HepG2 (cell line): ENCODE results near the gene MAN2A2. TPM values are rescaled to one million over a fixed set of nuclear protein-coding genes. Genes with fewer than 3 reads are reported as not detected.
A peak's percentile ranks its signal among the peaks of the same experiment; 100 is the strongest.

ENCODE experiments used
- BCL6 ChIP-seq: IDR thresholded peaks from 2 replicates; pipeline ENCODE4 v1.6.1; 2016; ENCODE audit warnings: missing genetic modification reagents, missing compliant biosample characterization
- ELF3 ChIP-seq: IDR thresholded peaks from 2 replicates; pipeline ENCODE4 v1.6.1; 2016; ENCODE audit warnings: missing genetic modification reagents, missing compliant biosample characterization
- GZF1 ChIP-seq: sonication (generic); formaldehyde crosslinking; IDR thresholded peaks from 2 replicates; pipeline ENCODE4 v1.5.1; 2020; ENCODE audit warnings: mild to moderate bottlenecking, missing genetic modification reagents
- JARID2 ChIP-seq: sonication (generic); formaldehyde crosslinking; IDR thresholded peaks from 2 replicates; pipeline ENCODE4 v1.8.1; 2023; ENCODE audit warnings: missing genetic modification reagents, inconsistent platforms; ENCODE audit not compliant: insufficient replicate concordance
- JUN ChIP-seq: sonication (generic); formaldehyde crosslinking; IDR thresholded peaks from 2 replicates; pipeline ENCODE4 v1.4.0; 2020; ENCODE audit warnings: mild to moderate bottlenecking, missing genetic modification reagents
- NKX3-1 ChIP-seq: sonication (generic); formaldehyde crosslinking; IDR thresholded peaks from 2 replicates; pipeline ENCODE4 v1.5.0; 2020; ENCODE audit warnings: missing genetic modification reagents
- NR2F1 ChIP-seq, 2 experiments: fragments of 450-650 bp in 1 of 2; formaldehyde crosslinking in 1 of 2; IDR thresholded peaks; 2 replicates each; pipeline versions ENCODE4 v1.5.0 to v1.6.1; 2016 to 2020; ENCODE audit warnings: mild to moderate bottlenecking in 1 of 2, missing compliant biosample characterization in 1 of 2, missing genetic modification reagents in 1 of 2, moderate library complexity in 1 of 2
- RFX1 ChIP-seq: fragments of 450-650 bp; IDR thresholded peaks from 2 replicates; pipeline ENCODE4 v1.6.1; 2017
- TBP ChIP-seq: sonication (generic); formaldehyde crosslinking; IDR thresholded peaks from 2 replicates; pipeline ENCODE4 v1.5.0; 2020; ENCODE audit warnings: missing genetic modification reagents
- ZFP90 ChIP-seq: sonication (generic); formaldehyde crosslinking; IDR thresholded peaks from 2 replicates; pipeline ENCODE4 v1.8.0; 2022; ENCODE audit warnings: missing genetic modification reagents, mild to moderate bottlenecking, inconsistent platforms, borderline replicate concordance
- ZNF30 ChIP-seq: sonication (generic); formaldehyde crosslinking; IDR thresholded peaks from 2 replicates; pipeline ENCODE4 v1.5.0; 2020; ENCODE audit warnings: mild to moderate bottlenecking, missing genetic modification reagents
- ZNF33B ChIP-seq: sonication (generic); formaldehyde crosslinking; IDR thresholded peaks from 2 replicates; pipeline ENCODE4 v1.5.1; 2020; ENCODE audit warnings: mild to moderate bottlenecking, missing genetic modification reagents
- ZNF788 ChIP-seq: sonication (generic); formaldehyde crosslinking; IDR thresholded peaks from 2 replicates; pipeline ENCODE4 v1.5.0; 2020; ENCODE audit warnings: mild to moderate bottlenecking, missing genetic modification reagents, borderline replicate concordance
- polyA plus RNA-seq, 8 experiments: library from polyadenylated mRNA; depleted of rRNA in 3 of 8; stranded (reverse) in 7 of 8; unstranded in 1 of 8; fragments of >200 nt; fragmentation: Illumina TruSeq in 4 of 8; extraction: Trizol in 4 of 8; gene quantifications; 2 replicates each; pipeline versions ENCODE4 v1.2.1 to v1.2.3, GENCODE V29; 2011 to 2016; ENCODE audit warnings: low read depth in 4 of 8, missing spikeins in 1 of 8, mixed read lengths in 1 of 8; ENCODE audit not compliant: insufficient read depth in 1 of 8
- total RNA-seq, 5 experiments: library from RNA; depleted of rRNA; stranded (reverse); fragments of >200 nt; fragmentation: Illumina TruSeq; extraction: Trizol; gene quantifications; 2 replicates each; pipeline ENCODE4 v1.2.3, GENCODE V29; 2016; ENCODE audit warnings: low read depth in 1 of 5
- TF ChIP-seq, protein P1 (sequence below): sonication (generic); formaldehyde crosslinking; conservative IDR thresholded peaks from 2 replicates; pipeline ENCODE4 v1.8.0; 2022; ENCODE audit warnings: low read depth, missing genetic modification reagents
- TF ChIP-seq, protein P2 (sequence below): sonication (generic); formaldehyde crosslinking; IDR thresholded peaks from 2 replicates; pipeline ENCODE4 v1.4.0; 2020; ENCODE audit warnings: missing genetic modification reagents, low read depth, mild to moderate bottlenecking, borderline replicate concordance
- TF ChIP-seq, protein P3 (sequence below): IDR thresholded peaks from 2 replicates; pipeline ENCODE4 v1.6.1; 2012; ENCODE audit warnings: low read length, improper control_type of control experiment
- TF ChIP-seq, protein P4 (sequence below), 2 experiments: IDR thresholded peaks; 2 replicates each; pipeline ENCODE4 v1.6.1; 2011 to 2012; ENCODE audit warnings: low read length in 2 of 2, borderline replicate concordance in 1 of 2, low read depth in 1 of 2, mild to moderate bottlenecking in 1 of 2, moderate library complexity in 1 of 2
- TF ChIP-seq, protein P5 (sequence below): sonication (generic); formaldehyde crosslinking; IDR thresholded peaks from 2 replicates; pipeline ENCODE4 v1.8.0; 2022; ENCODE audit warnings: mild to moderate bottlenecking, missing genetic modification reagents, moderate library complexity

The MAN2A2 gene
- total and polyA plus RNA-seq, 2 of the 13 experiments (the other 11 are each of a cell fraction or from before 2014, with no cell fraction given): 17.5 to 51.5 TPM

DNA sequence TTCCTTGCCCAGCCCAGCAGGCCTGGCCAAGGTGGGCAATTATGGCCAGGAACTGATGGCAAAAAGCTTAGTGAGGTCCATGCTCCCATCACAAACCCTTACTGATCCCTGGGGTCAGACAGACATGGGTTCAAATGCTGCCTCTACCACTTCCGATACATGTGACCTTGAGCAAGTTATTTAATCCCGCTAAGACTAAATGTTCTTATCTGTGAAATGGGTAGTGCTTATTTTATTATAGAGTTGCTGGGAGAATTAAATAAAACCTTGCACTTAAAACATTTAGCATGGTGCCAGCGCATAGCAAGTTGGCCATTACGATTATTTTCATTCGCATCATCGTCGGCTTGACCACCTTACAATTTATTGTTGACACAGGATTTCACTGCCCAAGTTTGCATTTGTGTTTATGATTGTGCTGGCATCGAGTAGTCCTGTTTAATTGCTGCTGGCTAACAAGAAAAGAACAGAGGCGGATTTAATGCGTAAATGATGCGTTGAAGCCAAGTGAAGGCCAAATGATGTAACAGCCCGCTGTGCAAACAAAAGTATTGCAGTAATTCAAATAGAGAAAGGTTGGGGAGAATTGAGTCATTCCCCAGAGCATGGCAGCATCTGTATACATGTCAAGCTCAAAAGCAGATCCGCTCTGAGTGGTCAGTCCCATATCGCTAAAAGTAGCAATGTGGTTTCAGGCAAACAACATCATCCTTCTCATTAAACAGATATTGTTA lies 42.0 kb upstream of the MAN2A2 start (continued):
- TF ChIP-seq, protein P1, sequence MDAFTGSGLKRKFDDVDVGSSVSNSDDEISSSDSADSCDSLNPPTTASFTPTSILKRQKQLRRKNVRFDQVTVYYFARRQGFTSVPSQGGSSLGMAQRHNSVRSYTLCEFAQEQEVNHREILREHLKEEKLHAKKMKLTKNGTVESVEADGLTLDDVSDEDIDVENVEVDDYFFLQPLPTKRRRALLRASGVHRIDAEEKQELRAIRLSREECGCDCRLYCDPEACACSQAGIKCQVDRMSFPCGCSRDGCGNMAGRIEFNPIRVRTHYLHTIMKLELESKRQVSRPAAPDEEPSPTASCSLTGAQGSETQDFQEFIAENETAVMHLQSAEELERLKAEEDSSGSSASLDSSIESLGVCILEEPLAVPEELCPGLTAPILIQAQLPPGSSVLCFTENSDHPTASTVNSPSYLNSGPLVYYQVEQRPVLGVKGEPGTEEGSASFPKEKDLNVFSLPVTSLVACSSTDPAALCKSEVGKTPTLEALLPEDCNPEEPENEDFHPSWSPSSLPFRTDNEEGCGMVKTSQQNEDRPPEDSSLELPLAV: no peak
- TF ChIP-seq GZF1 (CRISPR knock-in tag) (no peak), NKX3-1 (CRISPR knock-in tag) (no peak), NR2F1 (CRISPR knock-in tag; IDR thresholded peaks at IDR 0.05) (peak; percentile 35 to 57; a peak in 3 of 4 replicates), ZNF33B (no peak), JARID2 (CRISPR knock-in tag) (no peak), JUN (CRISPR knock-in tag) (no peak), TBP (CRISPR knock-in tag) (no peak), ZNF788 (CRISPR knock-in tag) (peak; percentile 43; the same call in 1 of the 2 replicates), ZNF30 (CRISPR knock-in tag) (no peak), ZFP90 (CRISPR knock-in tag) (no peak), RFX1 (no peak), BCL6 (CRISPR knock-in tag) (peak; percentile 97), ELF3 (CRISPR knock-in tag) (peak; percentile 70)
- TF ChIP-seq, protein P2, sequence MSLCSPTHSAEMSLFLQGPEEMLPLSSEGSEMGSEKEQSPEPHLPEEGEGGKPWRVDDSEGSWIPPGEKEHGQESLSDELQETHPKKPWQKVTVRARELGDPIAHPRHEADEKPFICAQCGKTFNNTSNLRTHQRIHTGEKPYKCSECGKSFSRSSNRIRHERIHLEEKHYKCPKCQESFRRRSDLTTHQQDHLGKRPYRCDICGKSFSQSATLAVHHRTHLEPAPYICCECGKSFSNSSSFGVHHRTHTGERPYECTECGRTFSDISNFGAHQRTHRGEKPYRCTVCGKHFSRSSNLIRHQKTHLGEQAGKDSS: no peak
- TF ChIP-seq, protein P3, sequence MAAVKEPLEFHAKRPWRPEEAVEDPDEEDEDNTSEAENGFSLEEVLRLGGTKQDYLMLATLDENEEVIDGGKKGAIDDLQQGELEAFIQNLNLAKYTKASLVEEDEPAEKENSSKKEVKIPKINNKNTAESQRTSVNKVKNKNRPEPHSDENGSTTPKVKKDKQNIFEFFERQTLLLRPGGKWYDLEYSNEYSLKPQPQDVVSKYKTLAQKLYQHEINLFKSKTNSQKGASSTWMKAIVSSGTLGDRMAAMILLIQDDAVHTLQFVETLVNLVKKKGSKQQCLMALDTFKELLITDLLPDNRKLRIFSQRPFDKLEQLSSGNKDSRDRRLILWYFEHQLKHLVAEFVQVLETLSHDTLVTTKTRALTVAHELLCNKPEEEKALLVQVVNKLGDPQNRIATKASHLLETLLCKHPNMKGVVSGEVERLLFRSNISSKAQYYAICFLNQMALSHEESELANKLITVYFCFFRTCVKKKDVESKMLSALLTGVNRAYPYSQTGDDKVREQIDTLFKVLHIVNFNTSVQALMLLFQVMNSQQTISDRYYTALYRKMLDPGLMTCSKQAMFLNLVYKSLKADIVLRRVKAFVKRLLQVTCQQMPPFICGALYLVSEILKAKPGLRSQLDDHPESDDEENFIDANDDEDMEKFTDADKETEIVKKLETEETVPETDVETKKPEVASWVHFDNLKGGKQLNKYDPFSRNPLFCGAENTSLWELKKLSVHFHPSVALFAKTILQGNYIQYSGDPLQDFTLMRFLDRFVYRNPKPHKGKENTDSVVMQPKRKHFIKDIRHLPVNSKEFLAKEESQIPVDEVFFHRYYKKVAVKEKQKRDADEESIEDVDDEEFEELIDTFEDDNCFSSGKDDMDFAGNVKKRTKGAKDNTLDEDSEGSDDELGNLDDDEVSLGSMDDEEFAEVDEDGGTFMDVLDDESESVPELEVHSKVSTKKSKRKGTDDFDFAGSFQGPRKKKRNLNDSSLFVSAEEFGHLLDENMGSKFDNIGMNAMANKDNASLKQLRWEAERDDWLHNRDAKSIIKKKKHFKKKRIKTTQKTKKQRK: no peak
- TF ChIP-seq, protein P4, sequence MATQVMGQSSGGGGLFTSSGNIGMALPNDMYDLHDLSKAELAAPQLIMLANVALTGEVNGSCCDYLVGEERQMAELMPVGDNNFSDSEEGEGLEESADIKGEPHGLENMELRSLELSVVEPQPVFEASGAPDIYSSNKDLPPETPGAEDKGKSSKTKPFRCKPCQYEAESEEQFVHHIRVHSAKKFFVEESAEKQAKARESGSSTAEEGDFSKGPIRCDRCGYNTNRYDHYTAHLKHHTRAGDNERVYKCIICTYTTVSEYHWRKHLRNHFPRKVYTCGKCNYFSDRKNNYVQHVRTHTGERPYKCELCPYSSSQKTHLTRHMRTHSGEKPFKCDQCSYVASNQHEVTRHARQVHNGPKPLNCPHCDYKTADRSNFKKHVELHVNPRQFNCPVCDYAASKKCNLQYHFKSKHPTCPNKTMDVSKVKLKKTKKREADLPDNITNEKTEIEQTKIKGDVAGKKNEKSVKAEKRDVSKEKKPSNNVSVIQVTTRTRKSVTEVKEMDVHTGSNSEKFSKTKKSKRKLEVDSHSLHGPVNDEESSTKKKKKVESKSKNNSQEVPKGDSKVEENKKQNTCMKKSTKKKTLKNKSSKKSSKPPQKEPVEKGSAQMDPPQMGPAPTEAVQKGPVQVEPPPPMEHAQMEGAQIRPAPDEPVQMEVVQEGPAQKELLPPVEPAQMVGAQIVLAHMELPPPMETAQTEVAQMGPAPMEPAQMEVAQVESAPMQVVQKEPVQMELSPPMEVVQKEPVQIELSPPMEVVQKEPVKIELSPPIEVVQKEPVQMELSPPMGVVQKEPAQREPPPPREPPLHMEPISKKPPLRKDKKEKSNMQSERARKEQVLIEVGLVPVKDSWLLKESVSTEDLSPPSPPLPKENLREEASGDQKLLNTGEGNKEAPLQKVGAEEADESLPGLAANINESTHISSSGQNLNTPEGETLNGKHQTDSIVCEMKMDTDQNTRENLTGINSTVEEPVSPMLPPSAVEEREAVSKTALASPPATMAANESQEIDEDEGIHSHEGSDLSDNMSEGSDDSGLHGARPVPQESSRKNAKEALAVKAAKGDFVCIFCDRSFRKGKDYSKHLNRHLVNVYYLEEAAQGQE (IDR thresholded peaks at IDR 0.05; ENCODE audit: borderline replicate concordance in 1 of 2, low read depth in 1 of 2, low read length in 2 of 2): 0 out of 4 replicates have a peak, but pooled peaks of 1 of the 2 experiments have one; percentile 21
- TF ChIP-seq, protein P5, sequence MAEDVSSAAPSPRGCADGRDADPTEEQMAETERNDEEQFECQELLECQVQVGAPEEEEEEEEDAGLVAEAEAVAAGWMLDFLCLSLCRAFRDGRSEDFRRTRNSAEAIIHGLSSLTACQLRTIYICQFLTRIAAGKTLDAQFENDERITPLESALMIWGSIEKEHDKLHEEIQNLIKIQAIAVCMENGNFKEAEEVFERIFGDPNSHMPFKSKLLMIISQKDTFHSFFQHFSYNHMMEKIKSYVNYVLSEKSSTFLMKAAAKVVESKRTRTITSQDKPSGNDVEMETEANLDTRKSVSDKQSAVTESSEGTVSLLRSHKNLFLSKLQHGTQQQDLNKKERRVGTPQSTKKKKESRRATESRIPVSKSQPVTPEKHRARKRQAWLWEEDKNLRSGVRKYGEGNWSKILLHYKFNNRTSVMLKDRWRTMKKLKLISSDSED (CRISPR knock-in tag): no peak
